SU-DHL-6 (cell line): Measurements from ENCODE around the gene CFAP97D2.

Experiments
- CTCF ChIP-seq: fragments of 200-600 bp; sonication (generic); IDR thresholded peaks from one replicate; pipeline ENCODE4 v1.5.1; 2017; ENCODE audit warnings: antibody characterized with exemption, mild to moderate bottlenecking, low read length, moderate library complexity; ENCODE audit not compliant: insufficient read depth, poor library complexity, severe bottlenecking
- EZH2phosphoT487 ChIP-seq: fragments of 200-600 bp; sonication (generic), shearing (Covaris generic); conservative IDR thresholded peaks from 2 replicates; pipeline ENCODE4 v1.6.1; 2018; ENCODE audit warnings: mild to moderate bottlenecking, antibody characterized with exemption, low read length, moderate library complexity, mixed read lengths

GRCh38 chr13:114167885-114168284, 11.2 kb upstream of the CFAP97D2 start:
- TF ChIP-seq CTCF: no peak
- TF ChIP-seq EZH2phosphoT487: no peak
